Hippocampal formation (tissue), 2 donors: ENCODE results near the gene ROGDI.
A peak's percentile ranks its signal among the peaks of the same experiment; 100 is the strongest.

Experiments used
- DNase-seq, 2 donors: peaks; one replicate each; lab custom pipeline; 2025; lab: John Stamatoyannopoulos, UW

The ROGDI gene

GRCh38 chr16:4767872-4768548, 34.4 kb downstream of the ROGDI start:
- DNase-seq = no peak

DNA sequence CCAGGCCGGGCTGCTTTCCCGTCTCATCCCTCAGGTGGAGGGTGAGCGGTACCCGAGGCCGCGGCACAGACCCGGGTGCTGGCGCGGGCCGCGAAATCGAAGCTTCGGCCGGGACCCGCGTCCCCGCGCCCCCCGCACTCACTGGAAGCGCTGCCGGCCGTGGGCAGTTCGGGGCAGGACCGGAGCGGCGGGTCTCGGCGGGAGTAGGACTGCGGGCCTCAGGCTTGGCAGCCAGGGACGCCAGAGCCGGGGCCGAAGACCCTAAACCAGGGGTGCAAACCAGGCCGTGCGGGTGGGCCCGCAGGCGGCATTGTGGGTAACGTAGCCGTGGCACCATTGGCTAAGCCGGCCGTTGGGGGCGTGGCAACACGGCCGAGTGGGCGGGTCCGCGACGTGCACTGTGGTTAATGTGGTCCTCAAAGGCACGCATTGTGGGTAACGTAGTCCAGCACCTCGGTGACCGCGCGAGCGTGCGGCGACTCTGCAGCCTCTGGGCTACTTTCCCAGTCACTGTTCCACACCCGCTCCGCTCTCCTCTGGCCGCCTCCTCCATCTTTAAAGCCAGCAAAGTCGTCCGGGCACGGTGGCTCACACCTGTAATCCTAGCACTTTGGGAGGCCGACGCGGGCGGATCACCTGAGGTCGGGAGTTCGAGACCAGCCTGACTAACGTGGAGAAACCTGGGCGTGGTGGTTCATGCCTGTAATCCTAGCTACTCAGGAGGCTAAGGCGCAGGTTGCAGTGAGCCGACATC, 35.4 kb downstream of the ROGDI start, which contains the start of gene ZNF500:
ZNF500 (minus strand) TSS at position 288 of the 754 bp plus-strand sequence. CDS start 1,184 bp downstream, outside the sequence.
- DNase-seq = peak; percentile 96 to 97

GRCh38 chr16:4765511-4766474, 36.6 kb downstream of the ROGDI start:
- DNase-seq = no peak

- DNase-seq = no peak
Measured at GRCh38 chr16:4763791-4764190, 38.6 kb downstream of the ROGDI start.

DNA sequence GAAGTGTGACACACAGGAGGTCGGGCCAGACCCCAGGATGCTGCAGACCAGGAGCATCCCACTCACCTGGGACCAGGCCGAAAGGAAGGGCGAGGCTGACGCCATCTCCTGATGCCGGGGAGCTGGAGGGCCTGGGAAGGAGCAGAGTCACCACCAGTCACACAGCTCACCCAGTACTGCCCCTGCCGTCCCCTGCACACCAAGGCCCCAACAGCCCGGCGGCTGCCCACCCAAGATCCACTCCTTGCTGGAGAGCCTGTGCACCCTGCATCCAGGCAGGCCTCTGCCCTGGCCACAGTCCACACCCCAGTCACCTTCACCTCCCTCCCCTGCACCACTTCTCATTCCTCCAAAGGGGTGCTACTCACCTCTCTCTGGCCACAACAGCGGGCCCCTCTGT, 40.2 kb downstream of the ROGDI start:
- no peak for DNase-seq

DNA sequence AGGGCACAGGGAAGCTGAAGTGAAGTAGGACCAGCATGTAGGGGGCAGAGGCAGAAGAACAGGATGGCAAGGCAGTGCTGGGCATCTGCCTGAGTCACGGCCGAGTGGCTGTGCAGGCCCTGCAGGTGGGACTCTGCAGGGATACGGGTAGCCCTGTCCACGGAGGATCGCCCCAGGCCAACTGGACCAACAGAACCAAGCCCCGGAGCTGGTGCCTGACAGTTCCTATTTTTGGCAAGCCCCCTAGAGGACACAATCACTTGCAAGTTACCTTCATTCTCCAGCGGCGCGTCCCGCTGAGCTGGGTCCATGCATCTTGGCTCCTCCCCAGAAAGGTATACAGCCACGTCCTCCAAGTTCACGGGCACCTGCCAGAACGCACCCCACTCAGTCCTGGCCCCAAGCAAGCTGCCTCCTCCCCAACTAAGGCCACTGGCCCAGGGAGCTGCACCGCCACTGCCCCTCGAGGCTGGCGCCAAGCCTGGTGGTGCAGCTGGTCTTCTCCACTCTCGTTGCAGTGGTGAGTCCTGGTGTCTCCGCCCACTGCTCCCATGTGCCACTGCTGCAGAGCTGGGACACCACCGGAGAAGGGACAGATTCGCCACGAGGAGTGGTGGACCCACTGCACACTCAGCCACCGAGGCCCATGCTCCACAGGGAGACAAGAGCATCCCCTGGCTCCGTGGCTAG, 42.1 kb downstream of the ROGDI start:
- DNase-seq = no peak

GRCh38 chr16:4755687-4756086, 46.7 kb downstream of the ROGDI start:
- DNase-seq = no peak

GRCh38 chr16:4754865-4755264, 47.6 kb downstream of the ROGDI start:
- no peak for DNase-seq

DNA sequence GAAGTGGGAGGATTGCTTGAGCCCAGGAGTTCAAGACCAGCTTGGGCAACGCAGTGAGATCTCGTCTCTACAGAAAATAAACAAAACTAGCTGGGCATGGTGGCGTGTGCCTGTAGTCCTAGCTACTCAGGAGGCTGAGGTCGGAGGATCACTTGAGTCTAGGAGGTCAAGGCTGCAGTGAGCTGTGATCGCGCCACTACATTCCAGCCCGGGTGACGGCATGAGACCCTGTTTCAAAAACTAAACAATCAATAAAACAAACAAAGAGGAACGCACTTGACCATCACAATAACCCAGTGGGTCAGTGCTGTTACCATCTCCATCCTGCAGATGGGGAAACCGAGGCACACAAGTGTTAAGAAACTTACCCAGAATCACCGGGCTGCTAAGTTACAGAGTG, 49.2 kb downstream of the ROGDI start:
- no peak for DNase-seq

DNA sequence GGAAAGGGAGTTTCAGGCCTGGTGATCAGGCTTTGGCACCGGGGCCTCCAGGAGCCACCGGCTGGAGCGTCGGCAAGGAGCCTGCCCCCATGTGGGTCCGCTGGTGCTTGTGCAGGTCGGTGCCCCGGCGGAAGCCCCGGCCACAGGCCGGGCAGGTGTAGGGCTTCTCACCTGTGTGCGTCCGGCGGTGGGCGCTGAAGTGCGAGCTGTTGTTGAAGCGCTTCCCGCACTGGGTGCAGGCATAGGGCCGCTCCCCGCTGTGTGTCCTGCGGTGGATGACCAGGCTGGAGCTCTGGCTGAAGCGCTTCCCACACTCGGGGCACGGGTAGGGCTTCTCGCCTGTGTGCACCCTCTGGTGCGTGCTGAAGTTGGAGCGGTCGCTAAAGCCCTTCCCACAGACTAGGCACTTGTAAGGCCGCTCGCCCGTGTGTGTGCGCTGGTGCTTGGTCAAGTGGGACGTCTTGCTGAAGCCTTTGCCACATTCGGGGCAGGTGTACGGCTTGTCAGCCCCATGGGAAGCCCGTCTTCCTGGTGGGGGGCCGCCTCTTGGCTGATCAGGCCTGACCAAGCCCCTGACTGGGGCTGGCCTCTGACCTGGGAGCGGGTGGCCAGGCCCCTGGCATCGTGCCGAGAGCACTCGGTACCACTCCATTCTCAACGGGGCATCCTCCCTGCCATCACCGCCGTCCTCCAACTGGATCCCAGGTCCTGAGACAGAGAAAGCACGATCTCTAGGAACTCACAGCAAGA, 49.9 kb downstream of the ROGDI start:
- no peak for DNase-seq

GRCh38 chr16:4750896-4751295, 51.5 kb downstream of the ROGDI start:
- no peak for DNase-seq

DNA sequence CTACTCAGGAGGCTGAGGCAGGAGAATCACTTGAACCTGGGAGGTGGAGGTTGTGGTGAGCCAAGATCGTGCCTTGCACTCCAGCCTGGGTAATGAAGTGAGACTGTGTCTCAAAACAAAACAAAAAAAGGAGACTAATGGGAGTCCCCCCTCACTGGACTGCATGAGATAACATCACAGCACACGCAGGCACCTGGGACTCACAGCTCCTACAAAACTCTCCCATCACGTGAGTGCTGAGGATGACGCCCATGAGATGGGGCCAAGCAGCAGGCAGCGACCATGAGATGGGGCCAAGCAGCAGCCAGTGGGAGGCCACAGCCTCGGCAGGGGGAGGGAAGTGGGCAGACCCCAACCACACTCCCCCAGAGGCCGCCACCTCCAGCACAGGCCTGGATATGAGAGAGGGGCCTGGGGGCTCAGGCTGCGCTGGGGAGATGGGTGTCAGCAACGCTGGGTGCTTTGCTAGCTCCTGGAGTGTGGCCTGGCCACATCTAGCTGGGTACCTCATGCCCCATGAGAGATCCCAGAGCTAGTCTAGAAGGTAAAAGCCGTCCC, 52.7 kb downstream of the ROGDI start:
- DNase-seq = no peak

DNA sequence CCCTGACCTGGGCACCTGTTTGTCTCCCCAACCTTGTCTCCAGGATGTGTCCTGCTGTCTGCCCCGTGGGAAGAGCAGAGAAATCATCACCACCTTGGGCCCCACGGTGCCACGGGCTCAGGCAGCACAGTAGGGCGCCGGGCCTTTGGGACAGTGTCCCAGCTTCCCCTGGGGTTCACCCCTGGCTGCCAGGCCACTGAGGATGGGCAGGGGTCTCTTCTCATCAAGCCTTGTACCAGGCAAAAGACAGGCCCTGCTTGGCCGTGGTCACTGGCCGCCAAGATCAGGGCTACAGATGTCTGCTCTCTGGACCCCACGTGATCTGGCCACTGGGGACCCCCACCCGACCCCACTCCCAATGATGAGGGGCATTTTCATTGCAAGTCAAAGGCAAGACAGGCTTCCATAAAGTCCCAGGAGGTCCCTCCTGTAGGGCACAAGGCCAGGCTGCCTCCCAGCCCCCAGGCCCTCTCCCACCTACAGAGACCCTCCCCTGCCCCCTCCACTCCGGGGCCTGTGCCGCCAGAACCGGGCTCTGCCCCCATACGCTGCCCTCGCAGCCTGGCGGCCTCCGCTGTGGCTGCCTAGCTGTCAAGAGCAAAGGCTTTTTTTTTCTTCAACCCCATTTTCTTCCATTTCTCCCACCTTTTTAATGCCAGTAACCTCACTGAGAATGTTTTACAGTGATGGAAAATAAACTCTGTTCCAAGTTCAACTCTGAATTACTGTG, 53.6 kb downstream of the ROGDI start:
- DNase-seq = no peak

GRCh38 chr16:4747906-4748681, 54.3 kb downstream of the ROGDI start:
- DNase-seq = no peak

GRCh38 chr16:4746991-4747574, 55.4 kb downstream of the ROGDI start:
- no peak for DNase-seq
